DMS53 treated with DMSO at 0.1 percent for 48 hours (cell line): ENCODE data around the gene SRRM1.
"Not testable (repeated sequence)": the region's sequence is repeated elsewhere in the genome, so short reads cannot be mapped to it uniquely, and the experiment has no call there.

Source experiments
- DNase-seq: peaks from one replicate; lab custom pipeline; 2025; ENCODE audit not compliant: unreplicated experiment; lab: John Stamatoyannopoulos, UW

SRRM1 gene

GRCh38 chr1:24692351-24692980 is 49.4 kb downstream of the SRRM1 start:
- no peak for DNase-seq

GRCh38 chr1:24693827-24694379 is 50.8 kb downstream of the SRRM1 start:
- no peak for DNase-seq

- DNase-seq = no peak
These were observed 51.3 kb downstream of the SRRM1 start for GRCh38 chr1:24694380-24694843.

GRCh38 chr1:24695202-24695974 is 52.3 kb downstream of the SRRM1 start:
- DNase-seq = no peak

GRCh38 chr1:24696041-24696755 is 53.1 kb downstream of the SRRM1 start:
- no peak for DNase-seq

DNA sequence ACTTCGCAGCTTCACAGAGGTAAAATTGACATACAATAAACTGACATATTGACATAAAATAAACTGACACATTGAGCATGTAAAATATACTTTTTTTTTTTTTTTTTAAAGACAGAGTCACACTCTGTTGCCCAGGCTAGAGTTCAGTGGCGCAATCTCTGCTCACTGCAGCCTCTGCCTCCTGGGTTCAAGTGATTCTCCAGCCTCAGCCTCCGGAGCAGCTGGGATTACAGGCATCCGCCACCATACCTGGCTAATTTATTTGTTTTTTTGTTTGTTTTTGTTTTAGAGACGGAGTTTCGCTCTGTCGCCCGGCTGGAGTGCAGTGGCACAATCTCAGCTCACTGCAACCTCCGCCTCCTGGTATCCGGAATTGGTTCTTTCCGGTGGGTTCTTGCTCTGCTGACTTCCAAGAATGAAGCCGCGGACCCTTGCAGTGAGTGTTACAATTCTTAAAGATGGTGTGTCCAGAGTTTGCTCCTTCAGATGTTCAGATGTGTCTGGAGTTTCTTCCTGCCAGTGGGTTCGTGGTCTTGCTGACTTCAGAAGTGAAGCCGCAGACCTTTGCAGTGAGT is 53.7 kb downstream of the SRRM1 start:
- DNase-seq = no peak

DNA sequence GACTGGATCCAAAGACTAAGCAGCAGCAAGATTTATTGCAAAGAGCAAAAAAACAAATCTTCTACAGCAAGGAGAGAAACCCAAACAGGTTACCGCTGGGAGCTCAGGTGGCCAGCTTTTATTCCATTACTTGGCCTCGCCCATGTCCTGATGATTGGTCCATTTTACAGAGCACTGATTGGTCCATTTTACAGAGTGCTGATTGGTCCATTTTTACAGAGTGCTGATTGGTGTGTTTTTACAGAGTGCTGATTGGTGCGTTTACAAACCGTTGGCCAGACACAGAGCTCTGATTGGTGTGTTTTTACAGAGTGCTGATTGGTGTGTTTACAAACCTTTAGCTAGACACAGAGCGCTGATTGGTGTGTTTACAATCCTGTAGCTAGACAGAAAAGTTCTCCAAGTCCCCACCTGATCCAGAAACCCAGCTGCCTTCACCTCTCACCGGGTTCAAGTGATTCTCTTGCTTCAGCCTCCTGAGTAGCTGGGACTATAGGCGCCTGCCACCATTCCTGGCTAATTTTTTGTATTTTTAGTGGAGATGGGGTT is 54.4 kb downstream of the SRRM1 start:
- DNase-seq = not testable (repeated sequence)

DNA sequence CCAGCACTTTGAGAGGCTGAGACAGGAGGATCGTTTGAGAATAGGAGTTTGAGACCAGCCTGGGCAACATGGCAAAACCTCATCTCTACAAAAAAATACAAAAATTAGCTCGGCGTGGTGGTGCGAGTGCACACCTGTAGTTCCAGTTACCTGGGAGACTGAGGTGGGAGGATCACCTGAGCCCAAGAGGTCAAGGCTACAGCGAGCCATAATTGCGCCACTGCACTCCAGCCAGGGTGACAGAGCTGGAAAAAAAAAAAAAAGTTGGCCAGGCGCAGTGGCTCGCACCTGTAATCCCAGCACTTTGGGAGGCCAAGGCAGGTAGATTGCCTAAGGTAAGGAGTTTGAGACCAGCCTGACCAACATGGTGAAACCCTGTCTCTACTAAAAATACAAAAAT is 55.2 kb downstream of the SRRM1 start:
- DNase-seq = not testable (repeated sequence)

- DNase-seq = no peak
These were observed 56.5 kb downstream of the SRRM1 start for GRCh38 chr1:24699628-24700027.

- DNase-seq = no peak
These were observed 59.6 kb downstream of the SRRM1 start for GRCh38 chr1:24702511-24703293.

DNA sequence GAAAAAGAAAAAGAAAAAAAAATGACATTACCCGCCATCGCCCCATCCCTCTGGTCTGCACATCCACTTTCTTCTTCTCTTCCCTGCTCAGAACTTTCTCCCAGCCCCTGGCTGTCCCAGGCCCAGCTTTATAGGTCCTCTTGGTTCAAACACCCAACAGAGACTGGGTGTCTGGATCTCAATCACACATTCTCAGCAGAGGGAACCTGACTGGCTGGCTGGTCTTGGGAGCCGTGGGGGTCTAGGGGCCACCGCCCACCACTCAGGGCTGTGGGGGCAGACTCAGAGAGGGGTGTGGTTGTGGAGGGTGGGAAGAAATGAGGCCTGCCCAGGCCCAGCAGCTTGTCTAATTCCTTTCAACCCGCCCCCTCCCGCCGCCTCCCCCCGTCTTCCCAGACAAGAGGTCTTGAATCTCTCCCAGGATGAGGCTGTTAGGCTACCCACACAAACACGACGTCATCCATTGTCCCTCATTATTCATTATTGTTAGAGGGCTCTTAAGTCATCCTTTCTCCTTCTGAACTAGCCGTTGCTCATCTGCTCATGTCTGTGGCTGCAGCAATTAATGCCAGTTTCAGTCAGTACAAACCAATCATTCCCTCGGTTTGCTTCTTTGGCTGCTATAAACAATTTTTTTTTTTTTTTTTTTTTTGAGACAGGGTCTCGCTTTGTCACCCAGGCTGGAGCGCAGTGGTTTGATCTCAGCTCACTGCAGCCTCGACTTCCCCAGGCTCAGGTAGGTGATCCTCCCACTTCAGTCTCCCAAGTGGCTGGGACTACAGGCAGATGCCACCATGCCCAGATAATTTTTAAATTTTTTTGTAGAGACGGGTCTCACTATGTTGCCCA is 61.5 kb downstream of the SRRM1 start:
- DNase-seq = no peak

GRCh38 chr1:24705260-24706073 is 62.4 kb downstream of the SRRM1 start:
- DNase-seq = peak; percentile 90

GRCh38 chr1:24706074-24706389 is 62.9 kb downstream of the SRRM1 start:
- not testable (repeated sequence) for DNase-seq

DNA sequence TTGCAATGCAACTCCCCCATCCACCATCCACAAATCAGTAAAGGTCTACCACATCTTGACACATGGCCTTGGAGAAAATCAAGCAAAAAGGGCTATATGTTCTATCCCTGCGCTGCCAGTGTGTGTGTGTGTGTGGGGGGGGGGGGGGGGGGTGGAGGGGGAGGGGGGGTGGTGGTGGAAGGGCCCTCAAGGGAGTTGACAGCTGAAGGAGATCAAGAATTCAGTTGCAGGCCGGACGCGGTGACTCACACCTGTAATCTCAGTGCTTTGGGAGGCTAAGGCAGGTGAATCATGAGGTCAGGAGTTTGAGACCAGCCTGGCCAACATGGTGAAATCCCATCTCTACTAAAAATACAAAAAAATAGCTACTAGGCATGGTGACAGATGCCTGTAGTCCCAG is 64.6 kb downstream of the SRRM1 start:
- no peak for DNase-seq

DNA sequence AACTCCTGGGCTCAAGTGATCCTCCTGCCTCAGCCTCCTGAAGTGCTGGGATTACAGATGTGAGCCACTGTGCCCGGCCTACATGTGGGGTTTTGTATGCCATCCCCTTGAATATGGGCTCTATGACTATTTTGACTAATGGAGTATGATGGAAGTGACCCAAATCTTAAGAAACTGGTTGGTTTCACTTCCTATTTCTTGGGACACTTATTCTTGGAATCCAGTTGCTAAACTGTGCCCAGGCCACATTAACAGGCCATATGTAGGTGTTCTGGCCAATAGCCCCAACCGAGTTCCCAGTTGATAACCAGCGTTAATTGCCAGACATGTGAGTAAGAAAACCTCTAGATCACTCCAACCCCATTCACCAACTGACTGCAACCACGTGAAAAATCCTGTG is 65.8 kb downstream of the SRRM1 start:
- no peak for DNase-seq

GRCh38 chr1:24709791-24710441 is 66.8 kb downstream of the SRRM1 start:
- no peak for DNase-seq

DNA sequence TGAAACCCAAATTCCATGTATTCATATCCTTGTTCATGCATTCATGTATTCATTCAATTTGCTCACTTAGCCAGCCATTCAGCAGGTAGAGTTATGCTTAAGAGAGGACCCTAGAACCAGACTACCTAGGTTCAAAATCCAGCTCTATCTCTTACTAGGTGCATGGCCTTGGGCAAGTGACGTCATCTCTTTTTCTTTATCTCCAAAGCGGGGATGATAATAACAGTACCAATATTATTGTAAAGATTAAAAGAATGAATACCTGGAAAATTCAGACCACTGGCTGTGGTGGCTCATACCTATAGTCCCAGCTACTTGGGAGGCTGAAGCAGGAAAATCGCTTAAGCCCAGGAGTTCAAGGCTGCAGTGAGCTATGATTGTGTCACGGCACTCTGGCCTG is 68.2 kb downstream of the SRRM1 start:
- no peak for DNase-seq

DNA sequence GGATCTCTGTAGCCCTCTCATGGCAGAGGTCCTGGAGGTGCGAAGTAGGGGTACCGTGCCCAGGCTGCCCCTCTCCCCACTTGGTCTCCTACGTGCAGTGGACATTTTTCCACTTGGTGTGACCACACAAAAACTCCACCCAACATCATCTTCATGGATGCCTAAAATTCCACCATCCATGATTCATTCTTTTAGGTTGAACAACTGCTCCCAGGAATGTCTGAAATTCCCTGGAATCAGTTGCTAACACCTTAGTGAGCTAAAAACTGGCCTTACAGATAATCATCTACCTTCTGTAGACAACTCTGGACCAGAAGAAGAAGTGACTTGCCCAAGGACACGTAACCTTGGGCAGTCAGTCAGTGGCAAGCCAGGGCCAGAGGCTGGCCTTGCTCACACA is 70.1 kb downstream of the SRRM1 start:
- DNase-seq = no peak
